Heart right ventricle (tissue), 16 donors: ENCODE results near the gene NT5C1B. TPM values are rescaled to one million over a fixed set of nuclear protein-coding genes. Genes with fewer than 3 reads are reported as not detected.

ENCODE experiments used
- ATAC-seq, 8 donors: fragments of 200-7000 bp; cut with Tn5 transposase; one replicate each; pipeline ENCODE4 v1.9.1; 2020; ENCODE audit warnings: mild to moderate bottlenecking in 8 of 8, moderate library complexity in 8 of 8, moderate number of reproducible peaks in 1 of 8
- DNase-seq, 2 donors: peaks; one replicate each; pipeline ENCODE4 v3.0.0-alpha.2; 2020
- H3K27ac ChIP-seq, 10 donors: fragments of 200-600 bp; sonication (generic) in 2 of 10; one replicate each; pipeline versions ENCODE4 v1.5.0 to v1.8.0; 2020 to 2022; ENCODE audit warnings: mild to moderate bottlenecking in 3 of 10
- H3K27me3 ChIP-seq, 7 donors: fragments of 200-600 bp; one replicate each; pipeline ENCODE4 v1.8.0; 2021 to 2022; ENCODE audit warnings: mild to moderate bottlenecking in 2 of 7
- H3K36me3 ChIP-seq, 9 donors: fragments of 200-600 bp; sonication (generic) in 1 of 9; one replicate each; pipeline versions ENCODE4 v1.5.0 to v1.8.0; 2020 to 2022; ENCODE audit warnings: mild to moderate bottlenecking in 2 of 9
- H3K4me1 ChIP-seq, 9 donors: fragments of 200-600 bp; sonication (generic) in 1 of 9; one replicate each; pipeline versions ENCODE4 v1.5.0 to v1.8.0; 2020 to 2022; ENCODE audit warnings: mild to moderate bottlenecking in 4 of 9
- H3K4me3 ChIP-seq, 10 donors: fragments of 200-600 bp; sonication (generic) in 2 of 10; one replicate each; pipeline versions ENCODE4 v1.5.0 to v1.8.0; 2020 to 2022; ENCODE audit warnings: mild to moderate bottlenecking in 7 of 10, moderate library complexity in 2 of 10
- H3K9me3 ChIP-seq, 11 donors: fragments of 200-600 bp in 10 of 11; sonication (generic) in 2 of 11; one replicate each; pipeline versions ENCODE4 v1.5.0 to v1.8.0; 2013 to 2022; ENCODE audit warnings: mild to moderate bottlenecking in 2 of 11, control low read depth in 1 of 11, moderate library complexity in 1 of 11
- WGBS, 2 donors: extraction: QIAGEN DNeasy Blood & Tissue Kit; methylation state at CpG; one replicate each; pipeline ENCODE4 v1.1.7; 2013; ENCODE audit warnings: inconsistent platforms in 1 of 2; 5-methylcytosine and 5-hydroxymethylcytosine counted together
- intact Hi-C, 10 donors: fragments of 100-400 bp; cut with DNase I; formaldehyde crosslinking; loops; one replicate each; pipeline versions ENCODE4 v1.11.1 to v1.14.2; 2022
- polyA plus RNA-seq, 2 donors: library from polyadenylated mRNA; stranded (reverse); fragments of 200-250 nt; gene quantifications; one replicate each; pipeline ENCODE4 v1.2.3, GENCODE V29; 2013
- total RNA-seq, 10 donors: library from RNA; stranded (reverse); fragmentation: NEBNext Ultra II Directional in 3 of 10; extraction: Animal tissue kit (Norgen Biotek cat#: 25700) in 3 of 10; gene quantifications; one replicate each; pipeline versions ENCODE4 v1.2.1 to v1.2.4, GENCODE V29; 2021 to 2023
- TF ChIP-seq, protein P1 (sequence below), 9 donors: fragments of 200-600 bp; sonication (generic) in 2 of 9; IDR thresholded peaks; one replicate each; pipeline versions ENCODE4 v1.5.0 to v1.8.0; 2021 to 2022; ENCODE audit warnings: antibody characterized with exemption in 9 of 9, mild to moderate bottlenecking in 5 of 9, moderate library complexity in 1 of 9
- donor health status: Arrhythmogenic right ventricular cardiomyopathy.
- donor health status: ischemic (EF 13 %, LVEDD 7.1; RV severe dilation, severe dysfunction).
- donor health status: healthy with polysubstance abuse.
- donor health status: DM: no; HTN: yes; CAD: no.
- donor health status: DM: no; HTN: no; CAD: no.
- donor health status: ischemic (EF 25% LVEDD 6.9; RV normal size, moderate dysfunction).
- donor health status: ischemic (EF 25% LVEDD 5.7; RV mildly dilated, moderate dysfunction).
- donor health status: healthy.
- donor health status: DM: yes; HTN: yes; CAD: no.
- donor health status: Ischemic cardiomyopathy.
- donor health status: ischemic (EF 35%, LVEDD 5.7; RV mildly dilated, moderate dysfunction).
- donor health status: nonischemic (EF 11% LVEDD 7.7; RV severe dilation, severe dysfunction).
- donor health status: DM: yes; HTN: yes; CAD: no.
- donor health status: PGD.
- donor health status: ischemic (EF 29% LVEDD 5.4; RV normal size, mild dysfunction).
- donor health status: nonischemic (EF 23%, LVEDD 6.1; RV moderate dilation, normal function).

The NT5C1B gene
- total and polyA plus RNA-seq, 12 donors = not detected

DNA sequence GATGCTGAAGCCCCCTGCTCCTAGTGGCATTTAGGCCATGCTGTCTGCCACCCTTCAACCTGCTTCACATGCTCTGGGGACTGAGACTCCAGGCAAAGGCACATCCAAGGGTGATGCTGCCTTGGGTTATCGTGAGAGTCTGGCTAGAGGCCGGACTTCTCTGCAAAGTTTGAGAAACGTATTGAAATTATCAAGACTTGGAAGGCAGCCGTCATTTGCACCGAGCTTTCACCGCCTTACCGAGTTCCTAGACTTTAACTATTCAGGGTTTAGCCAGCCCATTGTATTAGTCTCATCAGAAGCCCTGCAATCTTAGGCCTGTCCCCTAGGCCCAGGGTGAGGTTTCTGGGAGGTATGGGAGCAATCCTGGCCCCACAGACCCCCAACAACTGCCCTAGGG lies 62.9 kb downstream of the NT5C1B start:
- intact Hi-C loops = loop anchor here in 4 of 10 donors (10.0 kb wide), 3 partner anchors 68 to 838 kb away; no protein-coding TSS in a partner anchor
- H3K27me3 ChIP-seq = no peaks in the 10 kb centered on the region
- ATAC-seq (peak in 5 of 8 donors; percentile 10 to 54 (median 30)), DNase-seq (no peak)
- peaks cover 4 to 40% (median 22%) of the 10 kb centered on the region in 9 donors for H3K4me1 ChIP-seq
- H3K36me3 ChIP-seq = no peaks in the 10 kb centered on the region
- peak overlapping the region in 9 of 10 donors; percentile 26 to 84 (median 79) for H3K27ac ChIP-seq
- WGBS, 2 donors = 24 to 41% methylated on average over 7 of the region's 7 CpGs
- H3K9me3 ChIP-seq = no peaks in the 10 kb centered on the region
- no peak overlapping the region for H3K4me3 ChIP-seq
- TF ChIP-seq, protein P1, sequence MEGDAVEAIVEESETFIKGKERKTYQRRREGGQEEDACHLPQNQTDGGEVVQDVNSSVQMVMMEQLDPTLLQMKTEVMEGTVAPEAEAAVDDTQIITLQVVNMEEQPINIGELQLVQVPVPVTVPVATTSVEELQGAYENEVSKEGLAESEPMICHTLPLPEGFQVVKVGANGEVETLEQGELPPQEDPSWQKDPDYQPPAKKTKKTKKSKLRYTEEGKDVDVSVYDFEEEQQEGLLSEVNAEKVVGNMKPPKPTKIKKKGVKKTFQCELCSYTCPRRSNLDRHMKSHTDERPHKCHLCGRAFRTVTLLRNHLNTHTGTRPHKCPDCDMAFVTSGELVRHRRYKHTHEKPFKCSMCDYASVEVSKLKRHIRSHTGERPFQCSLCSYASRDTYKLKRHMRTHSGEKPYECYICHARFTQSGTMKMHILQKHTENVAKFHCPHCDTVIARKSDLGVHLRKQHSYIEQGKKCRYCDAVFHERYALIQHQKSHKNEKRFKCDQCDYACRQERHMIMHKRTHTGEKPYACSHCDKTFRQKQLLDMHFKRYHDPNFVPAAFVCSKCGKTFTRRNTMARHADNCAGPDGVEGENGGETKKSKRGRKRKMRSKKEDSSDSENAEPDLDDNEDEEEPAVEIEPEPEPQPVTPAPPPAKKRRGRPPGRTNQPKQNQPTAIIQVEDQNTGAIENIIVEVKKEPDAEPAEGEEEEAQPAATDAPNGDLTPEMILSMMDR (IDR thresholded peaks at IDR 0.05) = no peak

DNA sequence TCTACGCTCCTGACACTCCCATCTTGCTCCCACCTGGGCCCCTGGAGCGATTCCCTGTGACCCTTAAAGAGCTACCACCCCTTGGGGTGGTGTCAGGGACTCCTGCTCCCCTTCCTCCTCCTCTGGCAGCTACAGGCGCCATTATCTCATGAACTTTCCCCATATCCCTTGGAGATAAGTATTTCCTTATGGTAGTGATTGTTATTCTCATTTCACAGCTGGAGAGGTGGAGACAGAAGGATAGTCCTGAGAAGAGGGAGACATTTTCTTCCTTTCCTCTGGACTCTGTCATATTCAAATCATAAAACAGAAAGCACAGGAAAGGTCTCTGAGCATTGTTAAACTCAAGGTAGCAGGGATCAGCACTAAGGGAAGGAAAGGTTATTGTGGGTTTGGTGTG lies 63.5 kb downstream of the NT5C1B start:
- H3K36me3 ChIP-seq = no peaks in the 10 kb centered on the region
- peaks cover 4 to 43% (median 26%) of the 10 kb centered on the region in 9 donors for H3K4me1 ChIP-seq
- peak overlapping the region; percentile 26 to 84 (median 79) for H3K27ac ChIP-seq
- DNase-seq (no peak), ATAC-seq (peak in 4 of 8 donors; percentile 9 to 25 (median 17))
- H3K4me3 ChIP-seq = no peak overlapping the region
- TF ChIP-seq, protein P1 (IDR thresholded peaks at IDR 0.05) = no peak
- 47 to 59% methylated on average over 3 of the region's 3 CpGs for WGBS, 2 donors
- H3K9me3 ChIP-seq = no peaks in the 10 kb centered on the region
- no peaks in the 10 kb centered on the region for H3K27me3 ChIP-seq
- intact Hi-C loops = loop anchor here in 4 of 10 donors (10.0 kb wide), 3 partner anchors 69 to 839 kb away; no protein-coding TSS in a partner anchor

DNA sequence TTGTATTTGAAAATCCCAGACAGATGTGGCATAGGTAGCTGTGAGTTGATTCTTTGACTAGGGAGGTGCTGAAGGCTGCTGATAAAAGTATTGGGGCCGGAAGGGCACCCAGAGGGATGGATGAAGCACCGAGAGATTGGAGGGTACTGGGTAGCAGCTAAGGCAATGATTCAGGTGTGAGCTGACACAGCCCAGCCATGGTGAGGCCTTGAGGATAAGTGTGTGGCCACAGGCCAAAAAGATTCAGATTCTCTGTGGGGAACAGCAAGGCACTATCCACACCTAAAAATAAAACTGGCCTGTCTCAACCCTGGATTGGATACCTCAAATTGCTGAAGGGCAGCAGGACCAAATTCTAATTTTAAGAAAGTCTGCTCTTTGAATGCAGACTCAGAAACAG lies 64.1 kb downstream of the NT5C1B start:
- TF ChIP-seq, protein P1 (IDR thresholded peaks at IDR 0.05) = no peak
- WGBS, 2 donors = 49 to 57% methylated on average over 2 of the region's 2 CpGs
- no peak overlapping the region for H3K4me3 ChIP-seq
- peak; percentile 49 to 77 for DNase-seq
- H3K4me1 ChIP-seq = peaks cover 5 to 48% (median 30%) of the 10 kb centered on the region in 9 donors
- H3K27me3 ChIP-seq = no peaks in the 10 kb centered on the region
- no peaks in the 10 kb centered on the region for H3K36me3 ChIP-seq
- intact Hi-C loops = loop anchor here in 4 of 10 donors (10.0 kb wide), 3 partner anchors 70 to 840 kb away; no protein-coding TSS in a partner anchor
- no peaks in the 10 kb centered on the region for H3K9me3 ChIP-seq
- peak overlapping the region; percentile 26 to 84 (median 79) for H3K27ac ChIP-seq
- ATAC-seq = peak; percentile 62 to 93 (median 83)

DNA sequence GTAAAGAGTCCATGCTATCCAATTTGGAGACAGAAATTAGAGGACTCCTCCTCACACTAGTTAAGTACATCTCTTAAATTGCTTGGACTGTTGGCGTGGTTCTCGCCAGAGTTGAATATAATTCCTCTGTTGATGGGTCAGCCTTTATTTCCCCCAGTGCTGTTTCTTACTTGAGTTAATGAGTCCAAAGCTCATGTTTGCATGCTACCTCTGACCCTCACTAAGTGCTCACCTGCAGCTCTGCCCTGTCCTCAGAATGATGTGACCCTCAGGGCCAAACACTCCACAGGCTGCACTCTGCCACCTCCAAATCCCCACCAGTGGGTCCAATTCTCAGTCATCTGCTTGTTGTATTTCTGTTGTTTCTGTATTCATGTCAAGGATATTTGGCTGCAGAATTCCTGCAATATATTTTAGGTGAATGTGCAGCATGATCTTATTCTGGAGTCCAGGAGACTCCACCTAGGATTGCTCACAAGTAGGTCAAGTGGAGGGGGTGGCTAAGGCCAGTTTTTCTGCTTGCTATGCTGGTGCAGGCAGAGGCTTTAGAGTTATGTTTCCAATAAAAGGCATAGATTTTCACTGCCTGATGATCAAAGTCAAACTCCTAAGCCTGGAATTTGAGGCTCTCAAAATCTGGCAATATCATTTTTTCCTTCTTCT lies 66.8 kb downstream of the NT5C1B start:
- 94 to 96% methylated on average over 2 of the region's 2 CpGs for WGBS, 2 donors
- H3K27ac ChIP-seq = no peak overlapping the region
- intact Hi-C loops = loop anchor here in 9 of 10 donors (5.0 to 10.0 kb wide), 8 partner anchors 35 to 1340 kb away; partner anchors contain the start of gene OSR1 (in 1 of the 9)
- TF ChIP-seq, protein P1 (IDR thresholded peaks at IDR 0.05) = no peak
- H3K36me3 ChIP-seq = no peaks in the 10 kb centered on the region
- ATAC-seq (no peak), DNase-seq (no peak)
- no peak overlapping the region for H3K4me3 ChIP-seq
- H3K27me3 ChIP-seq = no peaks in the 10 kb centered on the region
- peaks cover 8 to 59% (median 38%) of the 10 kb centered on the region in 9 donors for H3K4me1 ChIP-seq
- no peaks in the 10 kb centered on the region for H3K9me3 ChIP-seq
